Fibroblast of mammary gland (primary cell): ENCODE data around the gene NOSTRIN.
A peak's percentile ranks its signal among the peaks of the same experiment; 100 is the strongest.

Source experiments
- DNase-seq: peaks from one replicate; pipeline ENCODE4 v3.0.0-alpha.2; 2010; ENCODE audit warnings: low read depth
- H3K4me3 ChIP-seq: 2 replicates; pipeline ENCODE4 v1.5.1; 2011; ENCODE audit warnings: low read depth, mild to moderate bottlenecking, low read length, moderate library complexity; ENCODE audit not compliant: control insufficient read depth
- CTCF ChIP-seq: conservative IDR thresholded peaks from 2 replicates; pipeline ENCODE4 v1.5.1; 2011; ENCODE audit warnings: low read depth, low read length, inconsistent platforms; ENCODE audit not compliant: control insufficient read depth, insufficient read depth

NOSTRIN gene

GRCh38 chr2:168894720-168895119, 92.3 kb downstream of the NOSTRIN start:
- TF ChIP-seq CTCF: no peak

GRCh38 chr2:168895771-168896170, 93.3 kb downstream of the NOSTRIN start:
- H3K4me3 ChIP-seq: no peak overlapping the region
- DNase-seq: peak; percentile 22
- no peak for TF ChIP-seq CTCF

More at GRCh38 chr2:168894720-168895119, 92.3 kb downstream of the NOSTRIN start:
- no peak overlapping the region for H3K4me3 ChIP-seq
- no peak for DNase-seq

GRCh38 chr2:168896783-168897182, 94.3 kb downstream of the NOSTRIN start:
- no peak for DNase-seq
- no peak overlapping the region for H3K4me3 ChIP-seq
- TF ChIP-seq CTCF: no peak

GRCh38 chr2:168897449-168897848, 95.0 kb downstream of the NOSTRIN start:
- no peak for DNase-seq
- TF ChIP-seq CTCF: no peak
- H3K4me3 ChIP-seq: no peak overlapping the region

GRCh38 chr2:168901003-168901402, 98.6 kb downstream of the NOSTRIN start, which contains the start of gene G6PC2:
TSS of gene G6PC2 (plus strand) at chr2:168901291. CDS start at chr2:168901332, 41 bp downstream.
- TF ChIP-seq CTCF: no peak

GRCh38 chr2:168903888-168904287, 101.5 kb downstream of the NOSTRIN start:
- DNase-seq: no peak
- TF ChIP-seq CTCF: no peak
- H3K4me3 ChIP-seq: no peak overlapping the region

More at GRCh38 chr2:168901003-168901402, 98.6 kb downstream of the NOSTRIN start, which contains the start of gene G6PC2:
- DNase-seq: no peak
- H3K4me3 ChIP-seq: no peak within 1 kb of the TSS

GRCh38 chr2:168904358-168904757, 101.9 kb downstream of the NOSTRIN start:
- TF ChIP-seq CTCF: no peak
- DNase-seq: no peak
- H3K4me3 ChIP-seq: no peak overlapping the region
